ENCODE measurements around the gene FGF11. TPM values are rescaled to one million over a fixed set of nuclear protein-coding genes. Genes with fewer than 3 reads are reported as not detected.

The FGF11 gene
- total and polyA plus RNA-seq, 2 of the 13 experiments (the other 11 are each of a cell fraction or from before 2014, with no cell fraction given), result 0.20 to 7.6 TPM

DNA sequence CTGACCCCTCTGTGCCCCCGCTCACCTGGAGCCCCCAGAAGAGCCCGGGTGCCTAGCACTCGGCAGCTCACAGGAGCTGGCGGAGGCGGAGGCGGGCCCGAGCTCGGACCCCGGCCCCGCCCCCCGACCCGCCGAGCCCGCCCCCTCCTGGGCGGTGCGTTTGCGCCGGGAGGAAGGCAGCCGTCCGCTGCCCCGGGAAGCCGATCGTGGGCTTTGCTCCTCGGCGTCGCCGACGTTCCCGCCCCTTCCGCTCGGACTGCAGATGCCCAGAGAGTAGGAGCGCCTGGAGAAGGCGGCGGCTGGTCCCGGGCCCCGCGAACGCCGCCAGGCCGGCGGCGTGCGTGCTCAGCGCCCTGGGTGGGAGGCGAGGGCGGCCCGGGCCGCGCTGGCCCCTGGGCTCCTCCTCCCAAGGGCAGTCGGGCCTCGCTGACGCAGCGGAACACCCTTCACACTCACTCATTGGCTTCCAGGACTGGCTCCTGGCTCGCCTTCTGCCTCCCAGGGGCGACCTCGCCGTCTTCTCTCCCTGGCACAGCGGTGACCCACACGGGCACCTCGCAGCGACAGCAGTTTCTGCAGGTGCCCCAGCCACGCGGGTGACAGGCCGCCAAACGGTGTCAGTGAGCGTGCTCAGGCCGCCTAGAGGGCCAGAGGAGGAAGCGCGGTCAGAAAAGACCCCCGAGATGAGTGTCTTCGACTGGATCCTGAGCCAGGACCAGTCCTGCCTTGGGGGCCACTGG is 44.7 kb upstream of the FGF11 start, which contains the start of gene PLSCR3 (continued):
- TF ChIP-seq AGO2 (optimal IDR thresholded peaks at IDR 0.05; ENCODE audit: low read depth, low read length), result no peak
- TF ChIP-seq TSC22D2 (CRISPR knock-in tag; IDR thresholded peaks at IDR 0.05; ENCODE audit: borderline replicate concordance), result no peak
- no peak for TF ChIP-seq ZSCAN29 (CRISPR knock-in tag; conservative IDR thresholded peaks at IDR 0.05)
- TF ChIP-seq, protein P1, sequence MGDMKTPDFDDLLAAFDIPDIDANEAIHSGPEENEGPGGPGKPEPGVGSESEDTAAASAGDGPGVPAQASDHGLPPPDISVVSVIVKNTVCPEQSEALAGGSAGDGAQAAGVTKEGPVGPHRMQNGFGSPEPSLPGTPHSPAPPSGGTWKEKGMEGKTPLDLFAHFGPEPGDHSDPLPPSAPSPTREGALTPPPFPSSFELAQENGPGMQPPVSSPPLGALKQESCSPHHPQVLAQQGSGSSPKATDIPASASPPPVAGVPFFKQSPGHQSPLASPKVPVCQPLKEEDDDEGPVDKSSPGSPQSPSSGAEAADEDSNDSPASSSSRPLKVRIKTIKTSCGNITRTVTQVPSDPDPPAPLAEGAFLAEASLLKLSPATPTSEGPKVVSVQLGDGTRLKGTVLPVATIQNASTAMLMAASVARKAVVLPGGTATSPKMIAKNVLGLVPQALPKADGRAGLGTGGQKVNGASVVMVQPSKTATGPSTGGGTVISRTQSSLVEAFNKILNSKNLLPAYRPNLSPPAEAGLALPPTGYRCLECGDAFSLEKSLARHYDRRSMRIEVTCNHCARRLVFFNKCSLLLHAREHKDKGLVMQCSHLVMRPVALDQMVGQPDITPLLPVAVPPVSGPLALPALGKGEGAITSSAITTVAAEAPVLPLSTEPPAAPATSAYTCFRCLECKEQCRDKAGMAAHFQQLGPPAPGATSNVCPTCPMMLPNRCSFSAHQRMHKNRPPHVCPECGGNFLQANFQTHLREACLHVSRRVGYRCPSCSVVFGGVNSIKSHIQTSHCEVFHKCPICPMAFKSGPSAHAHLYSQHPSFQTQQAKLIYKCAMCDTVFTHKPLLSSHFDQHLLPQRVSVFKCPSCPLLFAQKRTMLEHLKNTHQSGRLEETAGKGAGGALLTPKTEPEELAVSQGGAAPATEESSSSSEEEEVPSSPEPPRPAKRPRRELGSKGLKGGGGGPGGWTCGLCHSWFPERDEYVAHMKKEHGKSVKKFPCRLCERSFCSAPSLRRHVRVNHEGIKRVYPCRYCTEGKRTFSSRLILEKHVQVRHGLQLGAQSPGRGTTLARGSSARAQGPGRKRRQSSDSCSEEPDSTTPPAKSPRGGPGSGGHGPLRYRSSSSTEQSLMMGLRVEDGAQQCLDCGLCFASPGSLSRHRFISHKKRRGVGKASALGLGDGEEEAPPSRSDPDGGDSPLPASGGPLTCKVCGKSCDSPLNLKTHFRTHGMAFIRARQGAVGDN (CRISPR knock-in tag; IDR thresholded peaks at IDR 0.05), result peak; percentile 94
- no peak for TF ChIP-seq FOXK1 (CRISPR knock-in tag; IDR thresholded peaks at IDR 0.05; ENCODE audit: borderline replicate concordance, low read depth)
- TF ChIP-seq AGO1 (IDR thresholded peaks at IDR 0.05; ENCODE audit: low read depth, low read length, poor library complexity, severe bottlenecking), result no peak
- TF ChIP-seq ZNF703 (CRISPR knock-in tag; IDR thresholded peaks at IDR 0.05; ENCODE audit: borderline replicate concordance), result no peak
- TF ChIP-seq ZNF589 (CRISPR knock-in tag; conservative IDR thresholded peaks at IDR 0.05), result peak; percentile 37; the same call in 1 of the 2 replicates
- 0 out of 2 replicates have a peak, but pooled peaks have one; percentile 61 for TF ChIP-seq CBX5 (CRISPR knock-in tag; IDR thresholded peaks at IDR 0.05; ENCODE audit: borderline replicate concordance)
- TF ChIP-seq, protein P2, sequence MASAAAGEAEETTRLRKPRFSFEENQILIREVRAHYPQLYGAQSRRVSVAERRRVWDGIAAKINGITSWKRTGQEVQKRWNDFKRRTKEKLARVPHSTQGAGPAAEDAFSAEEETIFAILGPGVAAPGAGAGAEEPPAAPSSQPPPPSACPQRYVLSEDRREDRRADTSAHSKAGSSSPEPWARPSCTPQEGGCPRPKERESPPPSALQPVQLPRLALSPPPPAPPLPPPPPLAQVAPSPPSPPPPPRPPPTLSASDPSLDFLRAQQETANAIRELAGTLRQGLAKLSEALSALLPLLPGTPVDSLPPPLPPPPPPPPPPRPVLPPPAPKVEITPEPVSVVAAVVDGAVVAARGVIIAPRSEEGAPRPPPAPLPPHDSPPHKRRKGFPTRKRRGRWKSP (CRISPR knock-in tag; IDR thresholded peaks at IDR 0.05), result peak; percentile 34
- TF ChIP-seq ZFP1 (CRISPR knock-in tag; IDR thresholded peaks at IDR 0.05), result no peak
- peak; percentile 41; the same call in 1 of the 2 replicates for TF ChIP-seq TBX2 (CRISPR knock-in tag; IDR thresholded peaks at IDR 0.05; ENCODE audit: borderline replicate concordance)
- TF ChIP-seq, protein P3, sequence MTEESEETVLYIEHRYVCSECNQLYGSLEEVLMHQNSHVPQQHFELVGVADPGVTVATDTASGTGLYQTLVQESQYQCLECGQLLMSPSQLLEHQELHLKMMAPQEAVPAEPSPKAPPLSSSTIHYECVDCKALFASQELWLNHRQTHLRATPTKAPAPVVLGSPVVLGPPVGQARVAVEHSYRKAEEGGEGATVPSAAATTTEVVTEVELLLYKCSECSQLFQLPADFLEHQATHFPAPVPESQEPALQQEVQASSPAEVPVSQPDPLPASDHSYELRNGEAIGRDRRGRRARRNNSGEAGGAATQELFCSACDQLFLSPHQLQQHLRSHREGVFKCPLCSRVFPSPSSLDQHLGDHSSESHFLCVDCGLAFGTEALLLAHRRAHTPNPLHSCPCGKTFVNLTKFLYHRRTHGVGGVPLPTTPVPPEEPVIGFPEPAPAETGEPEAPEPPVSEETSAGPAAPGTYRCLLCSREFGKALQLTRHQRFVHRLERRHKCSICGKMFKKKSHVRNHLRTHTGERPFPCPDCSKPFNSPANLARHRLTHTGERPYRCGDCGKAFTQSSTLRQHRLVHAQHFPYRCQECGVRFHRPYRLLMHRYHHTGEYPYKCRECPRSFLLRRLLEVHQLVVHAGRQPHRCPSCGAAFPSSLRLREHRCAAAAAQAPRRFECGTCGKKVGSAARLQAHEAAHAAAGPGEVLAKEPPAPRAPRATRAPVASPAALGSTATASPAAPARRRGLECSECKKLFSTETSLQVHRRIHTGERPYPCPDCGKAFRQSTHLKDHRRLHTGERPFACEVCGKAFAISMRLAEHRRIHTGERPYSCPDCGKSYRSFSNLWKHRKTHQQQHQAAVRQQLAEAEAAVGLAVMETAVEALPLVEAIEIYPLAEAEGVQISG (CRISPR knock-in tag; IDR thresholded peaks at IDR 0.05), result peak; percentile 75
- TF ChIP-seq TARDBP (CRISPR knock-in tag; IDR thresholded peaks at IDR 0.05), result 0 out of 2 replicates have a peak, but pooled peaks have one; percentile 33
- TF ChIP-seq ZC3H13 (CRISPR knock-in tag; IDR thresholded peaks at IDR 0.05), result peak; percentile 59; the same call in 1 of the 2 replicates
- 0 out of 2 replicates have a peak, but pooled peaks have one; percentile 19 for TF ChIP-seq NCOA2 (CRISPR knock-in tag; IDR thresholded peaks at IDR 0.05)
- no peak for TF ChIP-seq ZNF292 (CRISPR knock-in tag; IDR thresholded peaks at IDR 0.05; ENCODE audit: borderline replicate concordance, low read depth)
- TF ChIP-seq NFE2 (CRISPR knock-in tag; IDR thresholded peaks at IDR 0.05), result no peak
- no peak for TF ChIP-seq ZFP37 (CRISPR knock-in tag; IDR thresholded peaks at IDR 0.05; ENCODE audit: borderline replicate concordance)

All from HepG2 (cell line).